Measurements from ENCODE around the gene MED12. TPM values are rescaled to one million over a fixed set of nuclear protein-coding genes. Genes with fewer than 3 reads are reported as not detected.

Gene MED12
- total RNA-seq, 4 donors from 2014 or later, result 23.7 to 34.2 (median 28.2) TPM

DNA sequence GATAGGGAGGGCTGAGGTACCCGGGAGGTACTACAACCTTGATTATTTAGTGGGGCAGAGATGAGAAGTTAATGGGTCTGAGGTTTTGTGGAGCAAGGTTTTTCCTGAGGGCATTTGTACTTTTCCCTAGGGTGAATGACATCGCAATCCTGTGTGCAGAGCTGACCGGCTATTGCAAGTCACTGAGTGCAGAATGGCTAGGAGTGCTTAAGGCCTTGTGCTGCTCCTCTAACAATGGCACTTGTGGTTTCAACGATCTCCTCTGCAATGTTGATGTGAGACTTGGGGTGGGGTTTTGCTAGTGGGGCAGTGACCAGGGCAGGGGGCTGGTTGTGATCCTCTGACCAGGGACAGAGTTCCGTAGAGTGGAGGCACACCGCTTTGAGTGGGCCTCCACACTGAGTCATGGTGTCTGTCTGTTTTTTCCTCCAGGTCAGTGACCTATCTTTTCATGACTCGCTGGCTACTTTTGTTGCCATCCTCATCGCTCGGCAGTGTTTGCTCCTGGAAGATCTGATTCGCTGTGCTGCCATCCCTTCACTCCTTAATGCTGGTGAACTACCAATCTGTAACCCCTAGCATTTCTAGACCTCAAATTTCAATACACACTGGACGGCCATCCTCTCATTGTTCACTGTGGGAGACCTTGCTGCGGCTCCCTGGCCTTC, 9.9 kb downstream of the MED12 start:
- no peak overlapping the region for H3K4me3 ChIP-seq
- H3K27ac ChIP-seq (replicated peaks in 1 of 4), result no peak overlapping the region
- WGBS, result 83% methylated on average over 11 of the region's 12 CpGs
- DNase-seq (ENCODE audit: extremely low spot score), result no peak
- H3K9me3 ChIP-seq, result no peaks in the 10 kb centered on the region
- H3K36me3 ChIP-seq, result peaks cover 9 to 97% (median 95%) of the 10 kb centered on the region in 4 donors
- H3K4me1 ChIP-seq, result peaks cover 0 to 8% (median 2%) of the 10 kb centered on the region in 4 donors
- no peak for TF ChIP-seq POLR2A (IDR thresholded peaks at IDR 0.05; ENCODE audit: low read depth)
- no peak for TF ChIP-seq POLR2AphosphoS5 (IDR thresholded peaks at IDR 0.05)
- TF ChIP-seq, protein P1, sequence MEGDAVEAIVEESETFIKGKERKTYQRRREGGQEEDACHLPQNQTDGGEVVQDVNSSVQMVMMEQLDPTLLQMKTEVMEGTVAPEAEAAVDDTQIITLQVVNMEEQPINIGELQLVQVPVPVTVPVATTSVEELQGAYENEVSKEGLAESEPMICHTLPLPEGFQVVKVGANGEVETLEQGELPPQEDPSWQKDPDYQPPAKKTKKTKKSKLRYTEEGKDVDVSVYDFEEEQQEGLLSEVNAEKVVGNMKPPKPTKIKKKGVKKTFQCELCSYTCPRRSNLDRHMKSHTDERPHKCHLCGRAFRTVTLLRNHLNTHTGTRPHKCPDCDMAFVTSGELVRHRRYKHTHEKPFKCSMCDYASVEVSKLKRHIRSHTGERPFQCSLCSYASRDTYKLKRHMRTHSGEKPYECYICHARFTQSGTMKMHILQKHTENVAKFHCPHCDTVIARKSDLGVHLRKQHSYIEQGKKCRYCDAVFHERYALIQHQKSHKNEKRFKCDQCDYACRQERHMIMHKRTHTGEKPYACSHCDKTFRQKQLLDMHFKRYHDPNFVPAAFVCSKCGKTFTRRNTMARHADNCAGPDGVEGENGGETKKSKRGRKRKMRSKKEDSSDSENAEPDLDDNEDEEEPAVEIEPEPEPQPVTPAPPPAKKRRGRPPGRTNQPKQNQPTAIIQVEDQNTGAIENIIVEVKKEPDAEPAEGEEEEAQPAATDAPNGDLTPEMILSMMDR (IDR thresholded peaks at IDR 0.05), result no peak
- no peak for TF ChIP-seq EP300 (IDR thresholded peaks at IDR 0.05)
- intact Hi-C loops (cut with DNase I), result loop anchor here (10.0 kb wide), 3 partner anchors 57 to 133 kb away; partner anchors contain the start of gene ZMYM3
- H3K27me3 ChIP-seq, result no peaks in the 10 kb centered on the region

DNA sequence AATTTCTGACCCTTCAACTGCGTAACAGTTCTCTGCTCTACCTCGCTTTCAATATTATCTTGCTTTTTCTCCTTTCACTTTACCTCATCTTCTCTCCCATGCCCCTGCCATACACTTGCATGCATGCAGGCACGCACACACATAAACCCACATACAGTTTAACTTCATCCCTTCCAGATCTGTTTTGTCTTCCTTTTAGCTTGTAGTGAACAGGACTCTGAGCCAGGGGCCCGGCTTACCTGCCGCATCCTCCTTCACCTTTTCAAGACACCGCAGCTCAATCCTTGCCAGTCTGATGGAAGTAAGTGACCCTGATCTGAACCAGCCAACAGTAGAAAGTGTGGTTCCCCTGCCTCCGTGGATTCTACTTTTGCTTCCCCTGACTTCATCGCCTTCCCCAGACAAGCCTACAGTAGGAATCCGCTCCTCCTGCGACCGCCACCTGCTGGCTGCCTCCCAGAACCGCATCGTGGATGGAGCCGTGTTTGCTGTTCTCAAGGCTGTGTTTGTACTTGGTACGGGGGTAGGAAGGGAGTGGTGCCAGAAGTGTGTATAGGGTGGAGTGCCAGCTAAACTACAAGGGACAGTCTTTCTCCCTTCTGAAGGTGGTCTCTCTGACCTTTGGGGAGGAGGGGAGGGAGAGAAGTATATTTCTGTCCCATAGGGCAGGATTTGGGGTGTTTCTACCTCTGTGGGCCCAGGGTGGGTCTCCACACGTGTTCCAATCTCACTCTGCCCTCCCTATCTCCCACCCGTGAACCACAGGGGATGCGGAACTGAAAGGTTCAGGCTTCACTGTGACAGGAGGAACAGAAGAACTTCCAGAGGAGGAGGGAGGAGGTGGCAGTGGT, 10.7 kb downstream of the MED12 start:
- TF ChIP-seq POLR2AphosphoS5 (IDR thresholded peaks at IDR 0.05), result peak in 1 of 2 donors; percentile 37
- TF ChIP-seq EP300 (IDR thresholded peaks at IDR 0.05), result no peak
- TF ChIP-seq, protein P1 (IDR thresholded peaks at IDR 0.05), result peak; percentile 57 to 70 (median 59)
- no peak for TF ChIP-seq POLR2A (IDR thresholded peaks at IDR 0.05; ENCODE audit: low read depth)

DNA sequence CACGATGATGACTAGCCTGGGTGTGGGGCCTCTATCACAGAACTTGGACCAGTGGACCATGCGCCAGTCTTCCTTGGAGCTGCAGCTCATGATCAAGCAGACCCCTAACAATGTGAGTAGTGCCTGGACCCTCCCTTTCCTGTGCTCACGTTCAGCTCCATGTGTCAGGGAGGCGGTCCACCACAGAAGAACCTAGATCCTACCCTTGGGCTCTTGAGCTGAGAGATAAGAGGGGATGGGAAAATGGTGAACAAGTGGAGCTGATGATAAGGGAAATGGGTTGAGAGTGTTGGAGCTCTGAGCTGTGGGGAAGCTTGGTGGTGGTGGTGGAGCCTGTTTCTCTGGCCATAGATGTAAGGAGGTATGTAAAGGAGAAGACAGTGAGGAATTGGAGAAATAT, 13.1 kb downstream of the MED12 start:
- TF ChIP-seq EP300 (IDR thresholded peaks at IDR 0.05) (no peak), POLR2A (IDR thresholded peaks at IDR 0.05; ENCODE audit: low read depth) (no peak), POLR2AphosphoS5 (IDR thresholded peaks at IDR 0.05) (no peak)
- TF ChIP-seq, protein P1 (IDR thresholded peaks at IDR 0.05), result no peak
- intact Hi-C loops (cut with DNase I), result no loop called here
- Histone ChIP-seq H3K9me3 (no peaks in the 10 kb centered on the region), H3K27ac (replicated peaks in 1 of 4) (no peak overlapping the region), H3K4me3 (no peak overlapping the region), H3K36me3 (peaks cover 11 to 96% (median 93%) of the 10 kb centered on the region in 4 donors), H3K27me3 (no peaks in the 10 kb centered on the region), H3K4me1 (peaks cover 0 to 8% (median 2%) of the 10 kb centered on the region in 4 donors)
- no peak for DNase-seq (ENCODE audit: extremely low spot score)
- WGBS, result 63% methylated on average over 4 of the region's 4 CpGs

More for the DNA sequence above, 10.7 kb downstream of the MED12 start:
- Histone ChIP-seq H3K27ac (replicated peaks in 1 of 4) (no peak overlapping the region), H3K27me3 (no peaks in the 10 kb centered on the region), H3K9me3 (no peaks in the 10 kb centered on the region), H3K4me1 (peaks cover 0 to 8% (median 2%) of the 10 kb centered on the region in 4 donors), H3K36me3 (peaks cover 7 to 96% (median 92%) of the 10 kb centered on the region in 4 donors), H3K4me3 (no peak overlapping the region)
- WGBS, result 35% methylated on average over 18 of the region's 18 CpGs
- no peak for DNase-seq (ENCODE audit: extremely low spot score)
- intact Hi-C loops (cut with DNase I), result loop anchor here (10.0 kb wide), 3 partner anchors 56 to 134 kb away; partner anchors contain the start of gene ZMYM3

DNA sequence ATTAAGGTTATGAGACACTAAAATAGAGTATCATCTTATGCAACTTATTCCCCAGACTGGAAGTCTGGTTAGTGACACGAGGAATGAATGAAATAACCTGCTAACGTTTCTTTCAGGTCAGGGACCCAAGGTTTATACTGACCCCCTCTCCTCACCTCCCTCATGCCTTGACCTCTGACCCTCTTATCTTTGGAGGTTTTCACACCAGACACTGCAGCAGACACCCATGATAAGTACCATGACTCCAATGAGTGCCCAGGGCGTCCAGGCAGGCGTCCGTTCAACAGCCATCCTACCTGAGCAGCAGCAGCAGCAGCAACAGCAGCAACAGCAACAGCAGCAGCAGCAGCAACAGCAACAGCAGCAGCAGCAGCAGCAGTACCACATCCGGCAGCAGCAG, 22.0 kb downstream of the MED12 start:
- no peaks in the 10 kb centered on the region for H3K9me3 ChIP-seq
- no peak overlapping the region for H3K4me3 ChIP-seq
- no peak for DNase-seq (ENCODE audit: extremely low spot score)
- H3K27ac ChIP-seq (replicated peaks in 1 of 4), result no peak overlapping the region
- H3K4me1 ChIP-seq, result peaks cover 4 to 27% (median 25%) of the 10 kb centered on the region in 4 donors
- TF ChIP-seq EP300 (IDR thresholded peaks at IDR 0.05) (no peak), POLR2AphosphoS5 (IDR thresholded peaks at IDR 0.05) (no peak), POLR2A (IDR thresholded peaks at IDR 0.05; ENCODE audit: low read depth) (no peak)
- TF ChIP-seq, protein P1 (IDR thresholded peaks at IDR 0.05), result no peak
- intact Hi-C loops (cut with DNase I), result no loop called here
- no peaks in the 10 kb centered on the region for H3K27me3 ChIP-seq
- peaks cover 15 to 70% (median 62%) of the 10 kb centered on the region in 4 donors for H3K36me3 ChIP-seq
- WGBS, result 68% methylated on average over 4 of the region's 6 CpGs

Measured in esophagus muscularis mucosa (tissue), 4 donors.